HFFc6 (cell line): ENCODE measurements around the gene WLS. TPM values are rescaled to one million over a fixed set of nuclear protein-coding genes. Genes with fewer than 3 reads are reported as not detected.

ENCODE experiments used
- DNase-seq: peaks from one replicate; pipeline ENCODE4 v3.0.0-alpha.2; 2018
- H3K27ac Mint-ChIP-seq: 2 replicates; pipeline ENCODE4 v1.8.0; 2020; ENCODE audit warnings: mild to moderate bottlenecking, mixed read lengths
- H3K27me3 Mint-ChIP-seq: 2 replicates; pipeline ENCODE4 v1.8.0; 2021; ENCODE audit warnings: mild to moderate bottlenecking, moderate library complexity, mixed read lengths; ENCODE audit not compliant: insufficient read depth
- H3K36me3 Mint-ChIP-seq: 2 replicates; pipeline ENCODE4 v1.8.0; 2021; ENCODE audit warnings: low read depth, mixed read lengths
- H3K4me1 Mint-ChIP-seq: 2 replicates; pipeline ENCODE4 v1.8.0; 2020; ENCODE audit warnings: low read depth, mixed read lengths
- H3K4me3 Mint-ChIP-seq: 2 replicates; pipeline ENCODE4 v1.8.0; 2020; ENCODE audit warnings: mild to moderate bottlenecking, moderate library complexity, mixed read lengths
- H3K9me3 Mint-ChIP-seq: 2 replicates; pipeline ENCODE4 v1.8.0; 2020; ENCODE audit warnings: mild to moderate bottlenecking, mixed read lengths
- CTCF ChIP-seq: fragments of 200-600 bp; sonication (generic); IDR thresholded peaks from 2 replicates; pipeline ENCODE4 v1.5.0; 2021; ENCODE audit warnings: antibody characterized with exemption, mild to moderate bottlenecking
- total RNA-seq, 6 experiments: library from RNA; stranded (reverse); fragmentation: NEBNext Ultra II Directional; extraction: Animal tissue kit (Norgen Biotek cat#: 25700); gene quantifications; 2 replicates in 1 of 6; 3 replicates in 5 of 6; pipeline ENCODE4 v1.2.3, GENCODE V29; 2021

WLS gene
- total RNA-seq, 6 experiments from 2014 or later = 39.4 to 52.0 (median 42.3) TPM

GRCh38 chr1:68255301-68255700, 23.0 kb upstream of the WLS start:
- H3K4me1 Mint-ChIP-seq = no peaks in the 10 kb centered on the region
- no peak for DNase-seq
- H3K4me3 Mint-ChIP-seq = no peak overlapping the region
- H3K27ac Mint-ChIP-seq = no peak overlapping the region
- H3K36me3 Mint-ChIP-seq = no peaks in the 10 kb centered on the region
- no peak for TF ChIP-seq CTCF
- H3K9me3 Mint-ChIP-seq = no peaks in the 10 kb centered on the region
- H3K27me3 Mint-ChIP-seq = peaks cover 8% of the 10 kb centered on the region; the same call in 1 of the 2 replicates

GRCh38 chr1:68254667-68255226, 22.4 kb upstream of the WLS start:
- H3K27ac Mint-ChIP-seq = no peak overlapping the region
- TF ChIP-seq CTCF = no peak
- no peaks in the 10 kb centered on the region for H3K4me1 Mint-ChIP-seq
- no peak for DNase-seq
- peaks cover 8% of the 10 kb centered on the region; the same call in 1 of the 2 replicates for H3K27me3 Mint-ChIP-seq
- H3K4me3 Mint-ChIP-seq = no peak overlapping the region
- no peaks in the 10 kb centered on the region for H3K9me3 Mint-ChIP-seq
- no peaks in the 10 kb centered on the region for H3K36me3 Mint-ChIP-seq

GRCh38 chr1:68237040-68237439, 4.7 kb upstream of the WLS start:
- H3K4me1 Mint-ChIP-seq = peaks cover 12% of the 10 kb centered on the region
- no peaks in the 10 kb centered on the region for H3K36me3 Mint-ChIP-seq
- peaks cover 25% of the 10 kb centered on the region for H3K27me3 Mint-ChIP-seq
- no peak for TF ChIP-seq CTCF
- no peak overlapping the region for H3K4me3 Mint-ChIP-seq
- no peaks in the 10 kb centered on the region for H3K9me3 Mint-ChIP-seq
- no peak for DNase-seq
- H3K27ac Mint-ChIP-seq = no peak overlapping the region

GRCh38 chr1:68234094-68234493, 1.8 kb upstream of the WLS start:
- no peak for DNase-seq
- Mint-ChIP-seq H3K36me3 (no peaks in the 10 kb centered on the region), H3K9me3 (no peaks in the 10 kb centered on the region), H3K4me3 (no peak overlapping the region), H3K27ac (no peak overlapping the region), H3K27me3 (peaks cover 18% of the 10 kb centered on the region), H3K4me1 (peaks cover 30% of the 10 kb centered on the region)
- TF ChIP-seq CTCF = no peak

- H3K4me1 Mint-ChIP-seq = peaks cover 33% of the 10 kb centered on the region
- peak overlapping the region; percentile 93 for H3K4me3 Mint-ChIP-seq
- no peaks in the 10 kb centered on the region for H3K9me3 Mint-ChIP-seq
- peaks cover 15% of the 10 kb centered on the region for H3K27me3 Mint-ChIP-seq
- DNase-seq = no peak
- no peak for TF ChIP-seq CTCF
- H3K36me3 Mint-ChIP-seq = no peaks in the 10 kb centered on the region
- H3K27ac Mint-ChIP-seq = peak overlapping the region; percentile 41
These were observed 879 bp upstream of the WLS start for GRCh38 chr1:68233202-68233601.
